Astrocyte of the cerebellum (primary cell): ENCODE results near the gene WNT7B.
A peak's percentile ranks its signal among the peaks of the same experiment; 100 is the strongest.

ENCODE experiments used
- DNase-seq: peaks from one replicate; pipeline ENCODE4 v3.0.0-alpha.2; 2011; ENCODE audit warnings: low read depth
- H3K4me3 ChIP-seq: 2 replicates; pipeline ENCODE4 v1.5.1; 2011; ENCODE audit warnings: mild to moderate bottlenecking, low read depth, low read length, moderate library complexity
- in situ Hi-C: cut with HindIII; loops from 2 replicates; pipeline ENCODE4 v1.10.0; 2017; ENCODE audit warnings: low sequenced_read_pairs
- TF ChIP-seq, protein P1 (sequence below): IDR thresholded peaks from 2 replicates; pipeline ENCODE4 v1.5.1; 2012; ENCODE audit warnings: low read length, low read depth, moderate library complexity, mild to moderate bottlenecking; ENCODE audit errors: missing control alignments

The WNT7B gene

DNA sequence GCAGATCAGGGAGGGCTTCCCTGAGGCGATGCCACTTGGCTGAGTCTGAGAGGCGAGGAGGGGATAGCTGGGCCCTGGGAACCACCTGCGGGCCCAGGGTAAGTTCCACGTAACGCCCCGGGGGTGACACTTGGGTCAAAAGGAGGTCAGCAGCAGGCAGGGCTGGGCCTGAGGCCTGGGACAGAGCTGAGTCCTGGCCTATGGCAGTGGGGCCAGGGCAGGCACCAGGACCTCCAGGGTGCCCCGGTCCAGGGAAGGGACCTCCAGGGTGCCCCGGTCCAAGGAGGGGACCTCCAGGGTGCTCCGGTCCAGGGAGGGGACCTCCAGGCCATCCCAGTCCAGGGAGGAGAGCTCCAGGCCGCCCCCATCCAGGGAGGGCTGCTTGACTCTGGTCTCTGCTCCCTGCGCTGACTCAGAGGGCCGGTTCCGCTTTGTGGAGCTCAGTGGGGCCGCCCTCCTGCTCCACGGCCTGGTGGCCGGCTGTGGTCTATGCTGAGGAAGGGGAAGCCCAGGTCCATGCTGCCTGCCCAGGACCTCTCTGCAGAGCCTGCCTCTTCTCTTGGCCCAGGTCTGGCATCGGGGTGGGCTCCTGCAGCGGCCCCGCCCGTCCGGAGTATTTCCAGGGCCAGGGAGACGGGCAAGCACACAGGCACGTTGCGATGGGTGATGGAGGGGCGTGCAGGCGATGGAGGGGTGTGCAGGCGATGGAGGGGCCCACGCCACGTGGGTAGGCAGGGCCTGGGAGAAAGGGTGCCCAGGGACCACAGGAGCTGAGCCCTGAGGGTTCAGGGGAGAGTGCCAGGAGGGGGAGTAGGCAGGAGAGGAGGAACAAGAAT, 19.5 kb upstream of the WNT7B start:
- H3K4me3 ChIP-seq: no peak overlapping the region
- TF ChIP-seq, protein P1, sequence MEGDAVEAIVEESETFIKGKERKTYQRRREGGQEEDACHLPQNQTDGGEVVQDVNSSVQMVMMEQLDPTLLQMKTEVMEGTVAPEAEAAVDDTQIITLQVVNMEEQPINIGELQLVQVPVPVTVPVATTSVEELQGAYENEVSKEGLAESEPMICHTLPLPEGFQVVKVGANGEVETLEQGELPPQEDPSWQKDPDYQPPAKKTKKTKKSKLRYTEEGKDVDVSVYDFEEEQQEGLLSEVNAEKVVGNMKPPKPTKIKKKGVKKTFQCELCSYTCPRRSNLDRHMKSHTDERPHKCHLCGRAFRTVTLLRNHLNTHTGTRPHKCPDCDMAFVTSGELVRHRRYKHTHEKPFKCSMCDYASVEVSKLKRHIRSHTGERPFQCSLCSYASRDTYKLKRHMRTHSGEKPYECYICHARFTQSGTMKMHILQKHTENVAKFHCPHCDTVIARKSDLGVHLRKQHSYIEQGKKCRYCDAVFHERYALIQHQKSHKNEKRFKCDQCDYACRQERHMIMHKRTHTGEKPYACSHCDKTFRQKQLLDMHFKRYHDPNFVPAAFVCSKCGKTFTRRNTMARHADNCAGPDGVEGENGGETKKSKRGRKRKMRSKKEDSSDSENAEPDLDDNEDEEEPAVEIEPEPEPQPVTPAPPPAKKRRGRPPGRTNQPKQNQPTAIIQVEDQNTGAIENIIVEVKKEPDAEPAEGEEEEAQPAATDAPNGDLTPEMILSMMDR: no peak
- no peak for DNase-seq
- in situ Hi-C loops: no loop called here

DNA sequence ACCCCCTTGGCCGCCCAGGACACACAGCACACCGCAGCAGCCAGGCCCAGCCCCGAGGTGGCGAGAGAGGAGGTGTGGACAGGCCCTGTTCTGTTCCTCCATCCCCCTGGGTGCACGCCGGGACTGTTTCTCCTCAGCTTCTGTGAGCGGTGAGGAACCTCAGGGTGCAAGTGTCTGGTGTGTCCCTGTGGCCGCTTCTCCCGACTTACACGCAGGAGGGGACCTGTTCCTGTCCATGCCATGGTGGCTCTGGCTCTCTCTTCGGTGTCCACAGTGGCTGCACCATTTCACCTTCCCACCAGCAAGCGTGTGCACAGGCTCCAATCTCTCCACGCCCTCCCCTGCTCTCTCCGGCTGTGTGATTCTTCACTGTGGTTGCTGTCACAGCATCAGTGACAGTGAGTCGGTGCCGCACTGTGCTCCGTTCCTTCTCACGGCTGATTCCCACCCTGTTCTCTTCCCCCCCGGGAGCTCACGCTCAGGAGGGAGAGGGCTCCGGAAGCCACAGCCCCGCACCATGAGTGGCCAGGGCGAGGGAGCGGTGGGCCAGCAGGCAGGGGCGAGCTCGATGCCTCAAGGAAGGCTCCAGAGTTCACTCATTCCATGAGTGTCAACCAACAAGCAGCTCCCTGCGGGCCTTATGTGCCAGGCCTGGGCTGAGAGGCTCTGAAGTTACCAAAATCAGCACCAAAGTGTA, 18.6 kb upstream of the WNT7B start:
- no peak overlapping the region for H3K4me3 ChIP-seq
- TF ChIP-seq, protein P1: no peak
- in situ Hi-C loops: no loop called here
- DNase-seq: no peak

DNA sequence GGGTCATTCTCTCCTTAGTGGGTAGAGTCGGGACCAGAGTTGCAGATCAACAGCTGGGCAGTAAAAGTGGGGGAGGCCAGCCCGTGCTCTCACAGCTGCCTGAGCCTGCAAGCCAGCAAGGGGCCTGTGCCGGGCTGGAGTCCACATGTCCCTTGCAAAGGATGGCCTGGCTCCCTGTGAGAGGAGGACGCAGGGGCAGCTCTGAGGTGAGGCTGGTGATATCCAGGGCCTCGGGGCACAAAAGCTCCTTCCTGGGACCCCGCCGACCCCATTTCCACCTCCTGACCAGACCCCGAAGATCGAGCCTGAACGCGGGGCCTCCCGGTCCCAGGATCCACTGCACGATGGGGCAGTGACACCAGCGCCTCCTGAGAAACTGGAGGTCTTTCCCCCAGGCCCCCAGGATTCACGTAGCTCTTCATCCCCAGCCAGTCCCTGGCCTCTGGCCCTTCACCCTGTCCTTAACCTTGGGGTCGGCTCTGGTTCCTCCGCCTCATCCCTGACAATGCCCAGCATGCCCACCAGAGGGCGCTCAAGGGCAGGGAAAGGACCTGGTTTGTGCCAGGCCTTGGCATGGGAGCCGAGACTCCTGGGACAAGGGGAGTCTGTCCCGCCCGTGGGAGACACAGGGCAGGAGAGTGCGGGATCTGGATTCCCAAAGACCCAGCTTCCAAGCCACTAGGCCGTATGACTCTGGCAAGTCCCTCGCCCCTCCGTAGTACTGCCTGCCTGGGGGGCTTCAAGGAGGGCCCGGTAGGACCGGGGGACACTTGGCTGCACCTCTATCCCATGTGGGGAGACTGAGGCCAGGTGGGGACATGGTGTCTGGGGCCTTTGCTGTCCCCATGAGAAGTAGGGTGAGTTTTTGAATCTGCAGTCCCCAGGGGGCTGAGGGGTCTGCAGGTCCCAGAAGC, 17.8 kb upstream of the WNT7B start:
- in situ Hi-C loops: no loop called here
- TF ChIP-seq, protein P1: peak; percentile 94
- no peak overlapping the region for H3K4me3 ChIP-seq
- no peak for DNase-seq

DNA sequence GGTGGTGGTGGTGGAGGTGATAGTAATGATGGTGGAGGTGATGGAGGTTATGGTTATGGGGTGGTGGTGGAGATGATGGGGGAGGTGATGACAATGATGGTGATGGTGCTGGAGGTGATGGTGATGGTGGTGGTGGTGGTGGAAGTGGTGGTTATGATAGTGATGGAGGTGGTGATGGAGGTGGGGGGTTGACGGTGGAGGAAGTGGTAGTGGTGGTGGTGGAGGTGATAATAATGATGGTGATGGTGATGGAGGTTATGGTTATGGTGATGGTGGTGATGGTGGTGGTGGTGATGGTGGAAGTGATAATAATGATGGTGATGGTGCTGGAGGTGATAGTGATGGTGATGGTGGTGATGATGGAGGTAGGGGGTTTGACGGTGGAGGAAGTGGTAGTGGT, 16.9 kb upstream of the WNT7B start:
- in situ Hi-C loops: no loop called here
- H3K4me3 ChIP-seq: no peak overlapping the region
- DNase-seq: no peak
- TF ChIP-seq, protein P1: no peak

DNA sequence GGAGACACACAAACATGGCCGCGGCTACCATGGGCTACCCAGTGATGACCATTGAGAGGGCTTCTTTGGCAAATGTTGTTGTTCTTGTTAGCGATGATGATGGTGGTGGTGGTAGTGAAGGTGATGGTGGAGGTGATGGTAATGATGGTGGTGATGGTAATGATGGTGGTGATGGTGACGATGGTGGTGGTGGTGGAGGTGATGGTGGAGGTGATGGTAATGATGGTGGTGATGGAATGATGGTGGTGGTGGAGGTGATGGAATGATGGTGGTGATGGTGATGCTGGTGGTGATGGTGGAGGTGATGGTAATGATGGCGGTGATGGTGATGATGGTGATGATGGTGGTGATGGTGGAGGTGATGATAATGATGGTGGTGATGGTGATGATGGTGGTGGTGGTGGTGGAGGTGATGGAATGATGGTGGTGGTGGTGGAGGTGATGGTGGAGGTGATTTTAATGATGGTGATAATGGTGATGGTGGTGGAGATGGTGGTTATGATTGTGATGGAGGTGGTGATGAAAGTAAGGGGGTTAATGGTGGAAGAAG, 16.3 kb upstream of the WNT7B start:
- H3K4me3 ChIP-seq: no peak overlapping the region
- in situ Hi-C loops: no loop called here
- TF ChIP-seq, protein P1: no peak

DNA sequence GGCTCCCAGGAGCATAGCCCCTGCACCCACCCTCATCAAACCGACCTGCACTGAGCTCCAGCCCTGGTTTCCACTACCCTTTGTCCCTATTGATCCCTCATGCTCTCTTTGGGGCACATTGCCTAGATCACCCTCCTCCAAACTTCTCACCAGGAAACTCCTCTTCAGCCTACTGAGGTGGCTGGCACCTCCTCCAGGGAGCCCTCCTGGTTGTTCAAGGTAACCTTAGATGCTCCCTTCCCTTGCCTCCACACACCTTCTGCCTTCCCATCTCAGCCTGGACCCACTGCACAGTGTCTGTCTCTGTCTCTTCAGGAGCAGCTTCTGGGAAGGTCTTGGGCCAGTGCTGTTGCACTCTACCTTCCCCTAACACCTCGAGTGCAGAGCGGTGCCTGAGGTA, 15.8 kb upstream of the WNT7B start:
- TF ChIP-seq, protein P1: no peak
- no peak overlapping the region for H3K4me3 ChIP-seq
- in situ Hi-C loops: no loop called here
- DNase-seq: no peak

More for the DNA sequence above, 16.3 kb upstream of the WNT7B start:
- DNase-seq: no peak
